Stomach (tissue), 4 donors: ENCODE data around the gene ZNF613.

Experiments used
- CTCF ChIP-seq, 7 experiments: fragments of 450-650 bp in 4 of 7; fragments of 200-600 bp in 3 of 7; sonication (generic) in 3 of 7; IDR thresholded peaks; one replicate each; pipeline ENCODE4 v1.5.1; 2016 to 2019; ENCODE audit warnings: antibody characterized with exemption in 7 of 7, control low read depth in 2 of 7, mild to moderate bottlenecking in 1 of 7
- POLR2A ChIP-seq, 4 donors: fragments of 450-650 bp; IDR thresholded peaks; one replicate each; pipeline ENCODE4 v1.6.1; 2016; ENCODE audit warnings: antibody characterized with exemption in 4 of 4, control low read depth in 2 of 4, mild to moderate bottlenecking in 1 of 4, moderate library complexity in 1 of 4

GRCh38 chr19:51959791-51960190, 32.5 kb downstream of the ZNF613 start:
- TF ChIP-seq CTCF (IDR thresholded peaks at IDR 0.05) (no peak), POLR2A (IDR thresholded peaks at IDR 0.05) (no peak)
